HEK293T (cell line): Measurements from ENCODE around the gene ZNF618.

ENCODE experiments used
- CTBP1 ChIP-seq: fragments of 450-650 bp; IDR thresholded peaks from 2 replicates; pipeline ENCODE4 v1.6.1; 2016; ENCODE audit warnings: borderline replicate concordance
- FOXA1 ChIP-seq: fragments of 450-650 bp; IDR thresholded peaks from 2 replicates; pipeline ENCODE4 v1.6.1; 2016; ENCODE audit warnings: mild to moderate bottlenecking

GRCh38 chr9:114016101-114016500, 140.0 kb downstream of the ZNF618 start:
- no peak for TF ChIP-seq CTBP1
- TF ChIP-seq FOXA1, result no peak
